CD14-positive monocyte (primary cell): ENCODE results near the gene RPS6KA6. TPM values are rescaled to one million over a fixed set of nuclear protein-coding genes. Genes with fewer than 3 reads are reported as not detected.

Experiments
- DNase-seq, 3 donors: peaks; one replicate each; pipeline ENCODE4 v3.0.0-alpha.2; 2011 to 2022
- H2AFZ ChIP-seq: 2 replicates; pipeline ENCODE4 v1.6.0; 2012; ENCODE audit warnings: mild to moderate bottlenecking, low read depth, low read length, inconsistent platforms; ENCODE audit not compliant: insufficient read depth, poor library complexity, severe bottlenecking
- H3K27ac ChIP-seq, 2 donors: 1 replicate in 1 of 2; 2 replicates in 1 of 2; pipeline ENCODE4 v1.5.1; 2012 to 2013; ENCODE audit warnings: low read length in 2 of 2, control low read depth in 1 of 2, inconsistent platforms in 1 of 2, low read depth in 1 of 2, mild to moderate bottlenecking in 1 of 2
- H3K27me3 ChIP-seq, 2 donors: one replicate each; pipeline versions ENCODE4 v1.6.0 to v1.6.1; 2011 to 2013; ENCODE audit warnings: low read length in 2 of 2; ENCODE audit not compliant: control insufficient read depth in 2 of 2, insufficient read depth in 2 of 2
- H3K36me3 ChIP-seq, 2 donors: replicated peaks in 1 of 2; 1 replicate in 1 of 2; 2 replicates in 1 of 2; pipeline versions ENCODE4 v1.5.1 to v1.6.1; 2012 to 2013; ENCODE audit warnings: low read length in 2 of 2, control low read depth in 1 of 2, inconsistent platforms in 1 of 2, mild to moderate bottlenecking in 1 of 2; ENCODE audit not compliant: insufficient read depth in 2 of 2, control insufficient read depth in 1 of 2
- H3K4me1 ChIP-seq, 2 donors: 1 replicate in 1 of 2; 2 replicates in 1 of 2; pipeline versions ENCODE4 v1.5.1 to v1.6.1; 2012 to 2013; ENCODE audit warnings: low read length in 2 of 2, control low read depth in 1 of 2, inconsistent platforms in 1 of 2, mild to moderate bottlenecking in 1 of 2, moderate library complexity in 1 of 2; ENCODE audit not compliant: insufficient read depth in 2 of 2, control insufficient read depth in 1 of 2
- H3K4me2 ChIP-seq: replicated peaks from 2 replicates; pipeline ENCODE3; 2012; ENCODE audit warnings: low read length, moderate library complexity, mild to moderate bottlenecking; ENCODE audit not compliant: poor library complexity, severe bottlenecking; ENCODE audit errors: extremely low read depth
- H3K4me3 ChIP-seq, 3 experiments: fragments of 200-600 bp in 1 of 3; sonication (generic) in 1 of 3; replicated peaks in 1 of 3; 1 replicate in 2 of 3; 2 replicates in 1 of 3; pipeline ENCODE4 v1.5.1; 2011 to 2013; ENCODE audit warnings: low read length in 3 of 3, mild to moderate bottlenecking in 3 of 3, control low read depth in 2 of 3, low read depth in 2 of 3, inconsistent platforms in 1 of 3, moderate library complexity in 1 of 3
- H3K79me2 ChIP-seq: 2 replicates; pipeline ENCODE4 v1.6.0; 2012; ENCODE audit warnings: mild to moderate bottlenecking, control low read depth, inconsistent platforms, low read length, moderate library complexity; ENCODE audit not compliant: insufficient read depth
- H3K9ac ChIP-seq: 2 replicates; pipeline ENCODE4 v1.6.0; 2017; ENCODE audit warnings: low read length, mild to moderate bottlenecking; ENCODE audit not compliant: insufficient read depth, poor library complexity, severe bottlenecking
- H3K9me3 ChIP-seq, 2 donors: replicated peaks in 1 of 2; 1 replicate in 1 of 2; 2 replicates in 1 of 2; pipeline versions ENCODE4 v1.5.1 to v1.6.1; 2012 to 2013; ENCODE audit warnings: low read length in 2 of 2, control low read depth in 1 of 2; ENCODE audit not compliant: control insufficient read depth in 1 of 2, insufficient read depth in 1 of 2
- H4K20me1 ChIP-seq: 2 replicates; pipeline ENCODE4 v1.6.0; 2012; ENCODE audit warnings: mild to moderate bottlenecking, low read length, control low read depth, moderate library complexity; ENCODE audit not compliant: insufficient read depth
- H3K27ac Mint-ChIP-seq, 7 donors: one replicate each; pipeline ENCODE4 v1.8.0; 2020; ENCODE audit warnings: mild to moderate bottlenecking in 7 of 7, mixed read lengths in 7 of 7, moderate library complexity in 6 of 7, inconsistent platforms in 2 of 7
- H3K27me3 Mint-ChIP-seq, 3 donors: one replicate each; pipeline ENCODE4 v1.8.0; 2021 to 2022; ENCODE audit warnings: low read depth in 3 of 3, mild to moderate bottlenecking in 3 of 3, mixed read lengths in 3 of 3, moderate library complexity in 3 of 3, inconsistent platforms in 1 of 3
- H3K36me3 Mint-ChIP-seq, 2 donors: one replicate each; pipeline ENCODE4 v1.8.0; 2020; ENCODE audit warnings: mixed read lengths in 2 of 2, inconsistent platforms in 1 of 2, mild to moderate bottlenecking in 1 of 2
- H3K4me1 Mint-ChIP-seq: one replicate; pipeline ENCODE4 v1.8.0; 2020; ENCODE audit warnings: mild to moderate bottlenecking, mixed read lengths
- H3K4me3 Mint-ChIP-seq, 2 donors: one replicate each; pipeline ENCODE4 v1.8.0; 2020; ENCODE audit warnings: mild to moderate bottlenecking in 2 of 2, mixed read lengths in 2 of 2, moderate library complexity in 1 of 2
- H3K9me3 Mint-ChIP-seq, 7 donors: one replicate each; pipeline ENCODE4 v1.8.0; 2020 to 2022; ENCODE audit warnings: mixed read lengths in 7 of 7, mild to moderate bottlenecking in 6 of 7, moderate library complexity in 6 of 7, inconsistent platforms in 2 of 7
- CTCF ChIP-seq: fragments of 200-600 bp; IDR thresholded peaks from one replicate; pipeline ENCODE4 v1.8.0; 2022; ENCODE audit warnings: antibody characterized with exemption, mild to moderate bottlenecking
- WGBS: methylation state at CpG from one replicate; pipeline ENCODE4 v1.1.5; 2013; ENCODE audit warnings: missing lambda C conversion rate; ENCODE audit not compliant: insufficient coverage; 5-methylcytosine and 5-hydroxymethylcytosine counted together
- intact Hi-C, 2 donors: fragments of 100-400 bp; cut with micrococcal nuclease; formaldehyde crosslinking; loops; one replicate each; pipeline versions ENCODE4 v1.15.0 to v1.15.1; 2023
- polyA plus RNA-seq, 3 donors: library from polyadenylated mRNA; depleted of rRNA in 1 of 3; unstranded in 2 of 3; stranded (reverse) in 1 of 3; fragments of 300-500 nt in 2 of 3; fragments of >200 nt in 1 of 3; fragmentation: Illumina TruSeq in 2 of 3; gene quantifications; 1 replicate in 2 of 3; 2 replicates in 1 of 3; pipeline ENCODE4 v1.2.3, GENCODE V29; 2012 to 2021

Gene RPS6KA6
- polyA plus RNA-seq, 3 donors = not detected

- TF ChIP-seq CTCF = no peak
- Mint-ChIP-seq H3K27ac (no peak overlapping the region), H3K9me3 (peaks cover 2 to 8% (median 6%) of the 10 kb centered on the region in 7 donors), H3K4me1 (no peaks in the 10 kb centered on the region), H3K36me3 (no peaks in the 10 kb centered on the region), H3K4me3 (no peak overlapping the region), H3K27me3 (peaks cover 0 to 2% (median 2%) of the 10 kb centered on the region in 3 donors)
- Histone ChIP-seq H3K4me1 (no peaks in the 10 kb centered on the region), H3K4me2 (no peak overlapping the region), H3K4me3 (no peak overlapping the region), H3K79me2 (no peaks in the 10 kb centered on the region), H3K9ac (no peak overlapping the region), H2AFZ (no peak overlapping the region), H3K36me3 (no peaks in the 10 kb centered on the region), H3K9me3 (no peaks in the 10 kb centered on the region), H3K27ac (no peak overlapping the region), H4K20me1 (no peaks in the 10 kb centered on the region), H3K27me3 (no peaks in the 10 kb centered on the region)
- intact Hi-C loops = no loop called here
- 100% methylated on average over 1 of the region's 9 CpGs for WGBS
- DNase-seq = no peak
These were observed 109.0 kb downstream of the RPS6KA6 start for GRCh38 chrX:84078991-84079390.

- intact Hi-C loops = no loop called here
- peaks cover 0 to 5% (median 2%) of the 10 kb centered on the region in 7 donors for H3K9me3 Mint-ChIP-seq
- Histone ChIP-seq H3K27ac (no peak overlapping the region), H3K4me2 (no peak overlapping the region), H3K36me3 (no peaks in the 10 kb centered on the region), H3K4me1 (no peaks in the 10 kb centered on the region), H3K27me3 (no peaks in the 10 kb centered on the region), H3K9ac (no peak overlapping the region), H2AFZ (no peak overlapping the region), H4K20me1 (no peaks in the 10 kb centered on the region), H3K79me2 (no peaks in the 10 kb centered on the region), H3K4me3 (no peak overlapping the region), H3K9me3 (peaks cover 0 to 3% of the 10 kb centered on the region in 2 donors)
- H3K27ac Mint-ChIP-seq = no peak overlapping the region
- no peak for DNase-seq
- peaks cover 0 to 3% (median 0%) of the 10 kb centered on the region in 3 donors for H3K27me3 Mint-ChIP-seq
- no peaks in the 10 kb centered on the region for H3K36me3 Mint-ChIP-seq
- no peak for TF ChIP-seq CTCF
- no peaks in the 10 kb centered on the region for H3K4me1 Mint-ChIP-seq
- no peak overlapping the region for H3K4me3 Mint-ChIP-seq
- no CpG with 5 or more reads among the region's 2 CpGs for WGBS
These were observed 123.2 kb downstream of the RPS6KA6 start for GRCh38 chrX:84064814-84065213.
